ENCODE results near the gene WDR72.
"Not testable (repeated sequence)": the region's sequence is repeated elsewhere in the genome, so short reads cannot be mapped to it uniquely, and the experiment has no call there.

Gene WDR72

DNA sequence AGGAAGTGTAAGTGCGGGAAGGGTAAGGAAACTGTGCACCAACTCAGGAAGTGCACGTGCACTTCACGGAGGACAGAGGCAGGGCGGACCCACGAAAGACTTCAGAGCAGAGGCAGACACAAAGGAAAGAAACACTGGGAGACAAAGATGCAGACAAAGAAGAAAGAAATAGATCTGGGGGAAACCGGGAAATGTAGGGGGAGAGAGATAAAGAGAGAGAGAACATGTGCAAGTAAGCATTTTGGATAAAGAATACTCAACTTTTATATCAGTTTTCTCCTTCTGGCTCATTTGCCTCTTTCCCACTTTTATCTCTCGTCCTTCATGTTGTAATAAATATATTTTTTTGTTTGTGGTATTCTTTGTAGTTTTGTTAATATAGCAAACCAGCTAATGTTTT lies 204.2 kb downstream of the WDR72 start:
- Histone ChIP-seq H3F3A (ENCODE audit: low read depth) (no peaks in the 10 kb centered on the region), H4K20me1 (ENCODE audit: insufficient read depth, low read length, poor library complexity, severe bottlenecking) (no peaks in the 10 kb centered on the region), H3K9me2 (replicated peaks; ENCODE audit: low read depth, low read length) (no peaks in the 10 kb centered on the region), H3K9ac (ENCODE audit: low read depth, low read length, poor library complexity, severe bottlenecking) (no peak overlapping the region), H3K36me3 (ENCODE audit: insufficient read depth, low read length) (no peaks in the 10 kb centered on the region), H3K79me2 (ENCODE audit: insufficient read depth, low read length) (no peaks in the 10 kb centered on the region), H3K27me3 (ENCODE audit: insufficient read depth, low read length, poor library complexity, severe bottlenecking) (no peaks in the 10 kb centered on the region), H3K4me3 (ENCODE audit: low read length, poor library complexity, severe bottlenecking) (no peak overlapping the region), H2AFZ (ENCODE audit: low read length) (0 out of 2 replicates have a peak overlapping the region, but pooled peaks have one; percentile 41), H3K4me2 (ENCODE audit: low read depth, low read length, poor library complexity, severe bottlenecking) (no peak overlapping the region), H3K4me1 (ENCODE audit: insufficient read depth, low read length, poor library complexity, severe bottlenecking) (peaks cover 20% of the 10 kb centered on the region), H3K9me3 (ENCODE audit: insufficient read depth, low read depth, low read length) (no peaks in the 10 kb centered on the region)
- TF ChIP-seq CTCF (conservative IDR thresholded peaks at IDR 0.05; ENCODE audit: low read length) (no peak), EZH2phosphoT487 (IDR thresholded peaks at IDR 0.05; ENCODE audit: borderline replicate concordance) (no peak)

DNA sequence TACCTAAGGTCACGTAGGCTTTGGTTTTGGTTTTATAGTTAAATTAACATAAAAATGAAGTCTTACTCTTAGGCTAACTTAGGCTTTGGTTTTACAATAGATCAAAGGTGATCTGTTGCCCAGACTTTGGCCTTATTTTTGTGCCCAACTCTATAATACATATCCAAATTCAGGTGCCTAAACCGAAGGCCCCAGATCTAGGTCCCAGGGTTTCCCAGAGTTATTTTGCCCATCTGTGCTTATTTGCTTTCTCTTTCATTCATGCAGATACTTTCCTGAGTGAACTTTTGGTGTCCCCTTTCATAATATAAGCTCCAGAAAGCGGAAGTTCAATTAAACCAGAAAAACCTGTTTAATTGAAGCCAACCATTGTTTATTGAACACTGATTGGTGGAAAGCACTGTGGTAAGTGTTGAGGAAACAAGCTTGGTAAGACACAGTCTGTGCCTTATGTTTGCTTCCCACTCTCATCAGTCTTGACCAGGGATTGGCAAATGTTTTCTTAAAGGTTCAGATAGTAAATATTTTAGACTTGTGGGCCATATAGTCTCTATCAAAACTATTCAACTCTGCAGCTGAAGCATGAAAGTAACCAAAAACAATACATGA lies 209.7 kb downstream of the WDR72 start:
- H4K20me1 ChIP-seq (ENCODE audit: insufficient read depth, low read length, poor library complexity, severe bottlenecking), result no peaks in the 10 kb centered on the region
- no peak overlapping the region for H2AFZ ChIP-seq (ENCODE audit: low read length)
- H3K9ac ChIP-seq (ENCODE audit: low read depth, low read length, poor library complexity, severe bottlenecking), result no peak overlapping the region
- H3K79me2 ChIP-seq (ENCODE audit: insufficient read depth, low read length), result no peaks in the 10 kb centered on the region
- no peaks in the 10 kb centered on the region for H3K27me3 ChIP-seq (ENCODE audit: insufficient read depth, low read length, poor library complexity, severe bottlenecking)
- no peak overlapping the region for H3K4me2 ChIP-seq (ENCODE audit: low read depth, low read length, poor library complexity, severe bottlenecking)
- no peaks in the 10 kb centered on the region for H3K9me3 ChIP-seq (ENCODE audit: insufficient read depth, low read depth, low read length)
- no peaks in the 10 kb centered on the region for H3K36me3 ChIP-seq (ENCODE audit: insufficient read depth, low read length)
- no peaks in the 10 kb centered on the region for H3F3A ChIP-seq (ENCODE audit: low read depth)
- peaks cover 1% of the 10 kb centered on the region for H3K4me1 ChIP-seq (ENCODE audit: insufficient read depth, low read length, poor library complexity, severe bottlenecking)
- no peak overlapping the region for H3K4me3 ChIP-seq (ENCODE audit: low read length, poor library complexity, severe bottlenecking)
- TF ChIP-seq EZH2phosphoT487 (IDR thresholded peaks at IDR 0.05; ENCODE audit: borderline replicate concordance) (no peak), CTCF (conservative IDR thresholded peaks at IDR 0.05; ENCODE audit: low read length) (no peak)
- no peaks in the 10 kb centered on the region for H3K9me2 ChIP-seq (replicated peaks; ENCODE audit: low read depth, low read length)

- no peaks in the 10 kb centered on the region for H3K9me2 ChIP-seq (replicated peaks; ENCODE audit: low read depth, low read length)
- no peak overlapping the region for H3K9ac ChIP-seq (ENCODE audit: low read depth, low read length, poor library complexity, severe bottlenecking)
- H3K4me3 ChIP-seq (ENCODE audit: low read length, poor library complexity, severe bottlenecking), result no peak overlapping the region
- TF ChIP-seq EZH2phosphoT487 (IDR thresholded peaks at IDR 0.05; ENCODE audit: borderline replicate concordance), result no peak
- no peak for TF ChIP-seq CTCF (conservative IDR thresholded peaks at IDR 0.05; ENCODE audit: low read length)
- no peak overlapping the region for H3K4me2 ChIP-seq (ENCODE audit: low read depth, low read length, poor library complexity, severe bottlenecking)
- H3K79me2 ChIP-seq (ENCODE audit: insufficient read depth, low read length), result no peaks in the 10 kb centered on the region
- no peaks in the 10 kb centered on the region for H3K9me3 ChIP-seq (ENCODE audit: insufficient read depth, low read depth, low read length)
- no peaks in the 10 kb centered on the region for H4K20me1 ChIP-seq (ENCODE audit: insufficient read depth, low read length, poor library complexity, severe bottlenecking)
- no peaks in the 10 kb centered on the region for H3K27me3 ChIP-seq (ENCODE audit: insufficient read depth, low read length, poor library complexity, severe bottlenecking)
- no peaks in the 10 kb centered on the region for H3K4me1 ChIP-seq (ENCODE audit: insufficient read depth, low read length, poor library complexity, severe bottlenecking)
- no peaks in the 10 kb centered on the region for H3K36me3 ChIP-seq (ENCODE audit: insufficient read depth, low read length)
- no peaks in the 10 kb centered on the region for H3F3A ChIP-seq (ENCODE audit: low read depth)
- H2AFZ ChIP-seq (ENCODE audit: low read length), result no peak overlapping the region
These were observed 211.2 kb downstream of the WDR72 start for GRCh38 chr15:53548236-53548635.

GRCh38 chr15:53540626-53541300 lies 218.7 kb downstream of the WDR72 start:
- not testable (repeated sequence) for H4K20me1 ChIP-seq (ENCODE audit: insufficient read depth, low read length, poor library complexity, severe bottlenecking); H3K4me1 ChIP-seq (ENCODE audit: insufficient read depth, low read length, poor library complexity, severe bottlenecking); H3K9ac ChIP-seq (ENCODE audit: low read depth, low read length, poor library complexity, severe bottlenecking); H3K36me3 ChIP-seq (ENCODE audit: insufficient read depth, low read length); H3K9me2 ChIP-seq (replicated peaks; ENCODE audit: low read depth, low read length); H3K79me2 ChIP-seq (ENCODE audit: insufficient read depth, low read length); H3K4me2 ChIP-seq (ENCODE audit: low read depth, low read length, poor library complexity, severe bottlenecking); H3F3A ChIP-seq (ENCODE audit: low read depth); H3K9me3 ChIP-seq (ENCODE audit: insufficient read depth, low read depth, low read length); H3K4me3 ChIP-seq (ENCODE audit: low read length, poor library complexity, severe bottlenecking); H3K27me3 ChIP-seq (ENCODE audit: insufficient read depth, low read length, poor library complexity, severe bottlenecking); H2AFZ ChIP-seq (ENCODE audit: low read length)
